Measurements from ENCODE around the gene RBBP8NL.

GRCh38 chr20:62424249-62425107 lies 2.9 kb downstream of the RBBP8NL start:
- no peak for TF ChIP-seq CTCF (conservative IDR thresholded peaks at IDR 0.05; ENCODE audit: low read length)
- TF ChIP-seq EZH2phosphoT487 (IDR thresholded peaks at IDR 0.05; ENCODE audit: borderline replicate concordance), result no peak
